Activated naive CD4-positive, alpha-beta T cell treated with anti-CD3 and anti-CD28 coated beads, Interleukin-2, amount 50 U/mL, for 72 hours (primary cell): ENCODE data around the gene LMX1A. TPM values are rescaled to one million over a fixed set of nuclear protein-coding genes. Genes with fewer than 3 reads are reported as not detected.

ENCODE experiments used
- total RNA-seq, 2 donors: library from RNA; stranded (reverse); gene quantifications; one replicate each; pipeline ENCODE4 v1.2.3, GENCODE V29; 2022

LMX1A gene
- total RNA-seq, 2 donors from 2014 or later: not detected

Other genes with a start within 250 kb of the LMX1A start
- under 1 TPM in 1 of 2 donors, not detected in 1; 0.11 TPM for gene RXRG, start 88.4 kb upstream of the LMX1A start, total RNA-seq
- gene LRRC52, start 187.3 kb upstream of the LMX1A start, total RNA-seq: not detected